GM23338 (cell line): ENCODE results near the gene HADHA.

Source experiments
- CTCF ChIP-seq, 2 experiments: fragments of 200-600 bp in 1 of 2; sonication (generic) in 1 of 2; conservative IDR thresholded peaks; 2 replicates each; pipeline versions ENCODE4 v1.5.1 to v1.6.1; 2016 to 2017; ENCODE audit warnings: antibody characterized with exemption in 2 of 2, low read depth in 2 of 2, mild to moderate bottlenecking in 2 of 2, moderate library complexity in 1 of 2
- ETS1 ChIP-seq: IDR thresholded peaks from 2 replicates; pipeline ENCODE4 v1.6.1; 2016; ENCODE audit warnings: antibody characterized with exemption
- JUNB ChIP-seq: IDR thresholded peaks from one replicate; pipeline ENCODE4 v1.6.1; 2016; ENCODE audit warnings: antibody characterized with exemption; ENCODE audit not compliant: unreplicated experiment
- NANOG ChIP-seq: IDR thresholded peaks from 2 replicates; pipeline ENCODE4 v1.6.1; 2016; ENCODE audit warnings: antibody characterized with exemption, borderline replicate concordance
- POLR2AphosphoS5 ChIP-seq: IDR thresholded peaks from 2 replicates; pipeline ENCODE4 v1.6.1; 2016; ENCODE audit warnings: antibody characterized with exemption, low read depth
- REST ChIP-seq: IDR thresholded peaks from one replicate; pipeline ENCODE4 v1.6.1; 2018; ENCODE audit warnings: antibody characterized with exemption; ENCODE audit not compliant: unreplicated experiment
- STAT1 ChIP-seq: IDR thresholded peaks from one replicate; pipeline ENCODE4 v1.6.1; 2016; ENCODE audit warnings: antibody characterized with exemption; ENCODE audit not compliant: unreplicated experiment
- ZNF114 ChIP-seq: fragments of 250-450 bp; sonication (Bioruptor Pico); IDR thresholded peaks from 2 replicates; pipeline ENCODE4 v1.5.0; 2020; ENCODE audit warnings: mild to moderate bottlenecking, moderate library complexity
- ZNF331 ChIP-seq: fragments of 250-450 bp; sonication (Bioruptor Pico); IDR thresholded peaks from 2 replicates; pipeline ENCODE4 v1.5.0; 2020; ENCODE audit warnings: low read depth, mild to moderate bottlenecking, moderate library complexity

GRCh38 chr2:26285931-26286330, 41.5 kb upstream of the HADHA start:
- TF ChIP-seq CTCF (conservative IDR thresholded peaks at IDR 0.05; ENCODE audit: low read depth in 2 of 2) (no peak), NANOG (no peak), POLR2AphosphoS5 (no peak), REST (no peak), JUNB (no peak), STAT1 (no peak), ZNF331 (CRISPR knock-in tag) (no peak), ZNF114 (CRISPR knock-in tag) (no peak), ETS1 (no peak)
